GM21786 (cell line): Measurements from ENCODE around the gene ARHGEF6.
A peak's percentile ranks its signal among the peaks of the same experiment; 100 is the strongest.
"Not testable (repeated sequence)": the region's sequence is repeated elsewhere in the genome, so short reads cannot be mapped to it uniquely, and the experiment has no call there.

Experiments
- ATAC-seq: cut with Tn5 transposase; IDR thresholded peaks from one replicate; pipeline ENCODE4 v1.9.1; 2021; ENCODE audit not compliant: unreplicated experiment

ARHGEF6 gene

GRCh38 chrX:136783159-136783558, 2.4 kb upstream of the ARHGEF6 start:
- no peak for ATAC-seq

- no peak for ATAC-seq
Measured at GRCh38 chrX:136781180-136781797, 557 bp upstream of the ARHGEF6 start.

- no peak for ATAC-seq
Measured at GRCh38 chrX:136780241-136780640, 491 bp downstream of the ARHGEF6 start.

- ATAC-seq: peak; percentile 42
Measured at GRCh38 chrX:136779346-136779781, 1.4 kb downstream of the ARHGEF6 start.

GRCh38 chrX:136778916-136779315, 1.8 kb downstream of the ARHGEF6 start:
- ATAC-seq: no peak

GRCh38 chrX:136778020-136778419, 2.7 kb downstream of the ARHGEF6 start:
- ATAC-seq: no peak

- no peak for ATAC-seq
Measured at GRCh38 chrX:136773648-136774047, 7.1 kb downstream of the ARHGEF6 start.

- not testable (repeated sequence) for ATAC-seq
Measured at GRCh38 chrX:136771869-136772268, 8.9 kb downstream of the ARHGEF6 start.

- peak; percentile 42 for ATAC-seq
Measured at GRCh38 chrX:136768469-136769084, 12.2 kb downstream of the ARHGEF6 start.

GRCh38 chrX:136767104-136767941, 13.4 kb downstream of the ARHGEF6 start:
- ATAC-seq: peak; percentile 56

- no peak for ATAC-seq
Measured at GRCh38 chrX:136766785-136767103, 14.0 kb downstream of the ARHGEF6 start.

- ATAC-seq: no peak
Measured at GRCh38 chrX:136765821-136766356, 14.8 kb downstream of the ARHGEF6 start.

- no peak for ATAC-seq
Measured at GRCh38 chrX:136764206-136764605, 16.5 kb downstream of the ARHGEF6 start.

GRCh38 chrX:136762820-136763452, 17.8 kb downstream of the ARHGEF6 start:
- no peak for ATAC-seq

GRCh38 chrX:136761421-136761820, 19.3 kb downstream of the ARHGEF6 start:
- no peak for ATAC-seq

- ATAC-seq: peak; percentile 84
Measured at GRCh38 chrX:136759968-136760367, 20.8 kb downstream of the ARHGEF6 start.

GRCh38 chrX:136755411-136755810, 25.3 kb downstream of the ARHGEF6 start:
- ATAC-seq: no peak

- ATAC-seq: no peak
Measured at GRCh38 chrX:136754651-136755050, 26.1 kb downstream of the ARHGEF6 start.

GRCh38 chrX:136752796-136753195, 27.9 kb downstream of the ARHGEF6 start:
- ATAC-seq: no peak

- no peak for ATAC-seq
Measured at GRCh38 chrX:136752346-136752745, 28.4 kb downstream of the ARHGEF6 start.

- ATAC-seq: no peak
Measured at GRCh38 chrX:136750364-136750763, 30.4 kb downstream of the ARHGEF6 start.
